Heart left ventricle (tissue), 16 donors: ENCODE results near the gene SUFU. TPM values are rescaled to one million over a fixed set of nuclear protein-coding genes. Genes with fewer than 3 reads are reported as not detected.

Experiments
- ATAC-seq, 4 donors: fragments of 200-7000 bp; cut with Tn5 transposase; one replicate each; pipeline ENCODE4 v1.9.1; 2020 to 2022; ENCODE audit warnings: moderate library complexity in 4 of 4, mild to moderate bottlenecking in 3 of 4, moderate number of reproducible peaks in 1 of 4
- DNase-seq, 5 donors: peaks; one replicate each; pipeline ENCODE4 v3.0.0-alpha.2; 2020
- H3K27ac ChIP-seq, 12 donors: fragments of 200-600 bp; sonication (generic) in 4 of 12; one replicate each; pipeline versions ENCODE4 v1.5.0 to v1.8.0; 2016 to 2022; ENCODE audit warnings: mild to moderate bottlenecking in 2 of 12
- H3K27me3 ChIP-seq, 9 donors: fragments of 200-600 bp; sonication (generic) in 2 of 9; one replicate each; pipeline versions ENCODE4 v1.5.1 to v1.8.0; 2016 to 2022; ENCODE audit warnings: mild to moderate bottlenecking in 3 of 9
- H3K36me3 ChIP-seq, 9 donors: fragments of 200-600 bp; sonication (generic) in 2 of 9; one replicate each; pipeline versions ENCODE4 v1.5.0 to v1.8.0; 2018 to 2022; ENCODE audit warnings: mild to moderate bottlenecking in 2 of 9
- H3K4me1 ChIP-seq, 12 donors: fragments of 200-600 bp; sonication (generic) in 4 of 12; one replicate each; pipeline versions ENCODE4 v1.5.0 to v1.8.0; 2016 to 2022; ENCODE audit warnings: mild to moderate bottlenecking in 3 of 12
- H3K4me3 ChIP-seq, 12 donors: fragments of 200-600 bp; sonication (generic) in 4 of 12; one replicate each; pipeline versions ENCODE4 v1.5.0 to v1.8.0; 2017 to 2022; ENCODE audit warnings: mild to moderate bottlenecking in 9 of 12, moderate library complexity in 4 of 12
- H3K9me3 ChIP-seq, 12 donors: fragments of 200-600 bp; sonication (generic) in 4 of 12; one replicate each; pipeline versions ENCODE4 v1.5.0 to v1.8.0; 2016 to 2022; ENCODE audit warnings: mild to moderate bottlenecking in 1 of 12
- POLR2A ChIP-seq, 2 donors: fragments of 450-650 bp; IDR thresholded peaks; one replicate each; pipeline ENCODE4 v1.6.1; 2017; ENCODE audit warnings: antibody characterized with exemption in 2 of 2, mild to moderate bottlenecking in 2 of 2, moderate library complexity in 2 of 2
- WGBS, 4 donors: extraction: QIAGEN DNeasy Blood & Tissue Kit in 2 of 4; methylation state at CpG; one replicate each; pipeline versions ENCODE4 v1.1.5 to v1.1.7; 2013 to 2018; 5-methylcytosine and 5-hydroxymethylcytosine counted together
- intact Hi-C, 10 donors: fragments of 100-400 bp; cut with DNase I; formaldehyde crosslinking; loops; one replicate each; pipeline versions ENCODE4 v1.11.1 to v1.14.2; 2022
- polyA plus RNA-seq, 2 donors: library from polyadenylated mRNA; stranded (reverse); fragments of 200-250 nt; gene quantifications; one replicate each; pipeline ENCODE4 v1.2.3, GENCODE V29; 2013
- total RNA-seq, 9 donors: library from RNA; depleted of rRNA in 2 of 9; stranded (reverse); fragments of >200 nt in 2 of 9; fragmentation: NEBNext Ultra II Directional in 3 of 9; extraction: Animal tissue kit (Norgen Biotek cat#: 25700) in 3 of 9; gene quantifications; one replicate each; pipeline versions ENCODE4 v1.1.0 to v1.2.4, GENCODE V29; 2016 to 2023
- TF ChIP-seq, protein P1 (sequence below), 12 donors: fragments of 200-600 bp; sonication (generic) in 4 of 12; IDR thresholded peaks; one replicate each; pipeline versions ENCODE4 v1.5.0 to v1.8.0; 2018 to 2022; ENCODE audit warnings: antibody characterized with exemption in 12 of 12, mild to moderate bottlenecking in 5 of 12
- donor health status: ischemic (EF 13 %, LVEDD 7.1; RV severe dilation, severe dysfunction).
- donor health status: healthy with polysubstance abuse.
- donor health status: DM: no; HTN: yes; CAD: no.
- donor health status: DM: no; HTN: no; CAD: no.
- donor health status: ischemic (EF 25% LVEDD 6.9; RV normal size, moderate dysfunction).
- donor health status: ischemic (EF 25% LVEDD 5.7; RV mildly dilated, moderate dysfunction).
- donor health status: healthy.
- donor health status: DM: yes; HTN: yes; CAD: no.
- donor health status: ischemic (EF 35%, LVEDD 5.7; RV mildly dilated, moderate dysfunction).
- donor health status: nonischemic (EF 11% LVEDD 7.7; RV severe dilation, severe dysfunction).
- donor health status: DM: yes; HTN: yes; CAD: no.
- donor health status: PGD.
- donor health status: ischemic (EF 29% LVEDD 5.4; RV normal size, mild dysfunction).
- donor health status: nonischemic (EF 23%, LVEDD 6.1; RV moderate dilation, normal function).

The SUFU gene
- total and polyA plus RNA-seq, 11 donors, result 3.7 to 12.7 (median 7.5) TPM

DNA sequence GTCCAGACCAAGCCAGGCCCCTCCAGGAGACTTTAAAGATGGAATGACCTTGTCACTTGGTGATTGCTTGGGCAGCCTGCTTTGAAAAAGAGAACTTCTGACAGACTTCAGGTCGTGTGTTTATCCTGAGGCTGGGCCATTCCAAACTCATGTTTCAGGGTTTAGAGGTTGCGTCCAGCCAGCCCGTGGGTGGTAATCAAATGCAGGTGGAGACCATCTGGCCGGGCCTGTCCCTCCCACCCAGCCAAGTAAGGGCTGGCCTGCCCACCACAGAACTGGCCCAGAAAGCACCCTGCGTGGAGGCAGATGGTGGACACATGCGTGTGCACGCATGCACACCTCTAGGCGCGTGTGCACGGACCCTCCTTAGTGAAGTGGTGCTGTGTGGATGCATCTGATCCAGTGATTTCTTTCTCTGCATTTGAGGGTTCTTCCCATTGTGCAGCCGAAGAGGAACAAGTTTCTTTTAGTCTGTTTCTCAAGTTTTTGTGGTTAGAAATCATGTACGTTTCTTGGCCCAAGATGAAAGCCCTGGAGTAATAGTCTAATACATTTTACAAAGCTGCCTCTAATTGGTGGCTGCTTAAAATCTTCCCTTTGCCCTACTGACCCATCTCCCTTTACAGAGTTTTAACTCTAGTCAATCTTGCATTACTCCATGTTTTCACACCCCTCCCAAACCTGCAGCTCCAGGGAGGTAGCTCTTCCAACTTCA lies 43.0 kb downstream of the SUFU start:
- peak in 1 of 4 donors; percentile 55 for ATAC-seq
- DNase-seq, result no peak

DNA sequence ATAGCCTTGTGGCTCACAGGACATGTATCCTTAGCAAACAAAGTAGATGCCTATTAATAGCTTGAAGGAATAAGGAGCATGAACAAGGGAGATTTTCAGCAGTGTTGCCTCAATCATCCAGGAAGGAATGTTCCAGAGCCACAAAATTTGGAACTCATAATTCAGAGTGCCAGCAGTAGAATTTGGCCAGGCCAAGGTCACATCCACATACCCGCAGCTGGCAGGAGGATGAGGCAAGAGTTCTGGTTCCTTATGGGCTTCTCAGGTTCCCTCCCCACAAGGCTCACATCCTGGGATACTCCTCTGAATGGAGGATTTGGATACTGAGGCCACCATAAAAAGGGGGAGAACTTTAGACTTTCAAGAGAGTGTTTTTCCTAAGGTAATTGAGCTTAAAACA lies 45.8 kb downstream of the SUFU start:
- Histone ChIP-seq H3K27ac (no peak overlapping the region), H3K27me3 (no peaks in the 10 kb centered on the region), H3K9me3 (no peaks in the 10 kb centered on the region), H3K4me1 (peaks cover 0 to 21% (median 8%) of the 10 kb centered on the region in 12 donors), H3K36me3 (peaks cover 0 to 28% (median 19%) of the 10 kb centered on the region in 9 donors), H3K4me3 (no peak overlapping the region)
- intact Hi-C loops, result no loop called here
- TF ChIP-seq, protein P1, sequence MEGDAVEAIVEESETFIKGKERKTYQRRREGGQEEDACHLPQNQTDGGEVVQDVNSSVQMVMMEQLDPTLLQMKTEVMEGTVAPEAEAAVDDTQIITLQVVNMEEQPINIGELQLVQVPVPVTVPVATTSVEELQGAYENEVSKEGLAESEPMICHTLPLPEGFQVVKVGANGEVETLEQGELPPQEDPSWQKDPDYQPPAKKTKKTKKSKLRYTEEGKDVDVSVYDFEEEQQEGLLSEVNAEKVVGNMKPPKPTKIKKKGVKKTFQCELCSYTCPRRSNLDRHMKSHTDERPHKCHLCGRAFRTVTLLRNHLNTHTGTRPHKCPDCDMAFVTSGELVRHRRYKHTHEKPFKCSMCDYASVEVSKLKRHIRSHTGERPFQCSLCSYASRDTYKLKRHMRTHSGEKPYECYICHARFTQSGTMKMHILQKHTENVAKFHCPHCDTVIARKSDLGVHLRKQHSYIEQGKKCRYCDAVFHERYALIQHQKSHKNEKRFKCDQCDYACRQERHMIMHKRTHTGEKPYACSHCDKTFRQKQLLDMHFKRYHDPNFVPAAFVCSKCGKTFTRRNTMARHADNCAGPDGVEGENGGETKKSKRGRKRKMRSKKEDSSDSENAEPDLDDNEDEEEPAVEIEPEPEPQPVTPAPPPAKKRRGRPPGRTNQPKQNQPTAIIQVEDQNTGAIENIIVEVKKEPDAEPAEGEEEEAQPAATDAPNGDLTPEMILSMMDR (IDR thresholded peaks at IDR 0.05), result no peak
- no peak for TF ChIP-seq POLR2A (IDR thresholded peaks at IDR 0.05)
- DNase-seq (no peak), ATAC-seq (no peak)
- WGBS, 4 donors, result 80 to 90% (median 88%) methylated on average over 1 of the region's 1 CpG

More for the DNA sequence above, 43.0 kb downstream of the SUFU start:
- TF ChIP-seq, protein P1 (IDR thresholded peaks at IDR 0.05), result no peak
- TF ChIP-seq POLR2A (IDR thresholded peaks at IDR 0.05), result no peak
- Histone ChIP-seq H3K27me3 (no peaks in the 10 kb centered on the region), H3K4me1 (peaks cover 0 to 25% (median 8%) of the 10 kb centered on the region in 12 donors), H3K9me3 (no peaks in the 10 kb centered on the region), H3K4me3 (no peak overlapping the region), H3K36me3 (peaks cover 0 to 21% (median 15%) of the 10 kb centered on the region in 9 donors), H3K27ac (no peak overlapping the region)
- 82 to 87% (median 84%) methylated on average over 11 to 12 of the region's 12 CpGs for WGBS, 4 donors
- intact Hi-C loops, result no loop called here

GRCh38 chr10:102550636-102551210 lies 47.0 kb downstream of the SUFU start:
- no peak for DNase-seq
- Histone ChIP-seq H3K27me3 (no peaks in the 10 kb centered on the region), H3K36me3 (peaks cover 0 to 30% (median 19%) of the 10 kb centered on the region in 9 donors), H3K27ac (no peak overlapping the region), H3K4me1 (peaks cover 0 to 17% (median 8%) of the 10 kb centered on the region in 12 donors), H3K4me3 (no peak overlapping the region), H3K9me3 (no peaks in the 10 kb centered on the region)
- intact Hi-C loops, result no loop called here
- TF ChIP-seq, protein P1 (IDR thresholded peaks at IDR 0.05), result no peak
- TF ChIP-seq POLR2A (IDR thresholded peaks at IDR 0.05), result no peak
- no peak for ATAC-seq
- WGBS, 4 donors, result 96 to 99% (median 98%) methylated on average over 9 of the region's 9 CpGs

GRCh38 chr10:102552533-102552932 lies 48.8 kb downstream of the SUFU start:
- ATAC-seq (no peak), DNase-seq (no peak)
- Histone ChIP-seq H3K9me3 (no peaks in the 10 kb centered on the region), H3K36me3 (peaks cover 0 to 30% (median 19%) of the 10 kb centered on the region in 9 donors), H3K27me3 (no peaks in the 10 kb centered on the region), H3K4me1 (peaks cover 0 to 11% (median 0%) of the 10 kb centered on the region in 12 donors), H3K27ac (no peak overlapping the region), H3K4me3 (no peak overlapping the region)
- intact Hi-C loops, result no loop called here
- TF ChIP-seq, protein P1 (IDR thresholded peaks at IDR 0.05), result no peak
- TF ChIP-seq POLR2A (IDR thresholded peaks at IDR 0.05), result no peak
- WGBS, 4 donors, result 90 to 91% (median 90%) methylated on average over 2 of the region's 2 CpGs
